Muscle of leg (tissue), 11 donors: ENCODE data around the gene LEUTX. TPM values are rescaled to one million over a fixed set of nuclear protein-coding genes. Genes with fewer than 3 reads are reported as not detected.

ENCODE experiments used
- DNase-seq: peaks from one replicate; pipeline ENCODE4 v3.0.0; 2013
- H3K27ac ChIP-seq: one replicate; pipeline ENCODE4 v1.5.1; 2013; ENCODE audit warnings: mild to moderate bottlenecking, low read length, control low read depth
- H3K27me3 ChIP-seq: one replicate; pipeline ENCODE4 v1.6.1; 2013; ENCODE audit warnings: low read length; ENCODE audit not compliant: control insufficient read depth, insufficient read depth
- H3K36me3 ChIP-seq: one replicate; pipeline ENCODE4 v1.6.1; 2013; ENCODE audit warnings: low read length; ENCODE audit not compliant: control insufficient read depth, insufficient read depth
- H3K4me1 ChIP-seq: one replicate; pipeline ENCODE4 v1.6.1; 2013; ENCODE audit warnings: low read length; ENCODE audit not compliant: control insufficient read depth, insufficient read depth
- H3K4me3 ChIP-seq: one replicate; pipeline ENCODE4 v1.5.1; 2013; ENCODE audit warnings: low read length, control low read depth
- H3K9me3 ChIP-seq: replicated peaks from 2 replicates; pipeline ENCODE4 v1.6.1; 2013; ENCODE audit warnings: low read depth, low read length; ENCODE audit not compliant: control insufficient read depth
- WGBS: methylation state at CpG from one replicate; pipeline ENCODE4 v1.1.5; 2013; ENCODE audit warnings: missing lambda C conversion rate; ENCODE audit not compliant: insufficient coverage; 5-methylcytosine and 5-hydroxymethylcytosine counted together
- polyA plus RNA-seq, 8 donors: library from polyadenylated mRNA; unstranded; fragments of 120-200 nt; gene quantifications; one replicate each; pipeline versions ENCODE4 v1.2.1 to v1.2.3, GENCODE V29; 2013; ENCODE audit warnings: inconsistent platforms in 1 of 8, low replicate concordance in 1 of 8; ENCODE audit not compliant: insufficient read length in 8 of 8, insufficient read depth in 1 of 8
- total RNA-seq: library from RNA; stranded (reverse); fragments of 120-200 nt; gene quantifications from one replicate; pipeline ENCODE4 v1.2.4, GENCODE V29; 2013

The LEUTX gene
- total and polyA plus RNA-seq, 9 donors: not detected

DNA sequence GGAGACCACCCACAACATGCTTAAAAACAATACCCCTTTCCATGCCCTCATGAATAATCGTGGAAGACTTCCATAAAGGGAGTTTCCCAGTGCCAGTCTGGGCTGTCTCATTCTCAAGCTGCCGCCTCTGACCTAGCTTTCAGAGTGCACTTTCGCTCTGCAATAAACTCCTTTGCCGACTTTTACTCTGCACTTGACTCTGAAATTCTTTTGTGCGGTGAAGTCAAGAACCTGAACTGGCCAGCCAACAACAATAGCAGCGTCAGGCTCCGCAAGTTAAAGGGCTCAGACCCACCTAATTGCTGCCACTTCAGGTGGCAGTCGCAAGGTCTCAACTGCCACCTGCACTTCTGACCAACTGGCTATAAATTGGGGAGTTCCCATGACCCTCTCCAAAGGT is 10.3 kb upstream of the LEUTX start:
- H3K9me3 ChIP-seq: peaks cover 6% of the 10 kb centered on the region
- no peak overlapping the region for H3K4me3 ChIP-seq
- H3K4me1 ChIP-seq: no peaks in the 10 kb centered on the region
- no peak for DNase-seq
- H3K27ac ChIP-seq: no peak overlapping the region
- H3K36me3 ChIP-seq: no peaks in the 10 kb centered on the region
- WGBS: 68% methylated on average over 8 of the region's 8 CpGs
- H3K27me3 ChIP-seq: peaks cover 3% of the 10 kb centered on the region

DNA sequence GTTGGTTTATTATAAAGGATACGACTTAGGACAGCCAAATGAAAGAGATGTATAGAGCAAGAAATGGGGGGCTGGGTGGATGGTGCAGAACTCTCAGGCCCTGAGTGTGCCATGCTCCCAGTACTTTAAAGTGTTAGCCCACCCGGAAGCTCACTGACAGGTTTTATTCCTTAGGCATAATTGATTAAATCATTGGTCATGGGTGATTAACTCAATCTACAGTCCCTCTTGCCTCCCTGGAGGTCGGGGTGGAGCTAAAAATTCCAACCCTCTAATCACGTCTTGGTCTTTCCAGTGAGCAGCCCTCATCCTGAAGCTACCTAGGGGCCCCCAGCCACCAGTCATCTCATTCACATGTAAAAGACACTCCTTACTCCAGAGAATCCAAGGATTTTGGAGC is 9.9 kb upstream of the LEUTX start:
- Histone ChIP-seq H3K27me3 (peaks cover 3% of the 10 kb centered on the region), H3K36me3 (no peaks in the 10 kb centered on the region), H3K9me3 (peaks cover 6% of the 10 kb centered on the region), H3K4me3 (no peak overlapping the region), H3K4me1 (no peaks in the 10 kb centered on the region), H3K27ac (no peak overlapping the region)
- WGBS: 48% methylated on average over 3 of the region's 4 CpGs
- no peak for DNase-seq

DNA sequence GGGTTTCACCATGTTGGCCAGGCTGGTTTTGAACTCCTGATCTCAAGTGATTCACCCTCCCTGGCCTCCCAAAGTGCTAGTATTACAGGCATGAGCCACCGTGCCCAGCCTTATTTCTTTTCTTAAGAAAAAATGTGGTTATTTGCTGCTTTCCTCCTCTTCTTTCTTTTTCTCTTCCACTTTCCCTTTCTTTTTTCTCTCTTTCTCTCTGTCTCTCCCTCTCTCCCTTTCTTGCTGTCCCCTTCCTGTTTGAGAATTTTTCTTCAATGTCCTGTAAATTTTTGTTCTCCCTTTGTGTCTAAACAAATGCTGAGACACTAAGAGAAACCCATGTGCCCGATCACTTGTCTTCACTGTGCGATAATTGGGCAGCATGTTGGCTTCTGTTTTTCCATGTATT is 2.2 kb downstream of the LEUTX start:
- H3K4me3 ChIP-seq: no peak overlapping the region
- no peak for DNase-seq
- H3K4me1 ChIP-seq: no peaks in the 10 kb centered on the region
- no peaks in the 10 kb centered on the region for H3K27me3 ChIP-seq
- H3K36me3 ChIP-seq: no peaks in the 10 kb centered on the region
- no peaks in the 10 kb centered on the region for H3K9me3 ChIP-seq
- no peak overlapping the region for H3K27ac ChIP-seq
- no CpG with 5 or more reads among the region's 3 CpGs for WGBS

DNA sequence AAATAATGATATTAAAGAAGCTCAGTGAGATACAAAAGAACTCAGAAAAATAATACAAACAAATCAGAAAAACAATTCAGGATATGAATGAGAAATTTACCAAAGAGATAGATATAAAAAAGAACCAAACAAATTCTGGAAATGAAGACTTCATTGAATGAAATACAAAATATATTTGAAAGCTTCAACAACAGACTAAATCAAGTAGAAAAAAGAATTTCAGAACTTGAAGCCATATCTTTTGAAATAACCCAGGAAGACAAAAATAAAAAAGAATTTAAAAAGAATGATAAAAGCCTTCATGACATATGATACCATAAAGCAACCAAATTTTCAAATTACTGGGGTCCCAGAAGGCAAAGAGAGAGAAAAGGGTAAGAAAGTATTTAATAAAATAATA is 9.6 kb downstream of the LEUTX start:
- DNase-seq: no peak
- H3K4me3 ChIP-seq: no peak overlapping the region
- no peaks in the 10 kb centered on the region for H3K4me1 ChIP-seq
- peaks cover 5% of the 10 kb centered on the region for H3K9me3 ChIP-seq
- no peaks in the 10 kb centered on the region for H3K36me3 ChIP-seq
- no peaks in the 10 kb centered on the region for H3K27me3 ChIP-seq
- H3K27ac ChIP-seq: no peak overlapping the region

DNA sequence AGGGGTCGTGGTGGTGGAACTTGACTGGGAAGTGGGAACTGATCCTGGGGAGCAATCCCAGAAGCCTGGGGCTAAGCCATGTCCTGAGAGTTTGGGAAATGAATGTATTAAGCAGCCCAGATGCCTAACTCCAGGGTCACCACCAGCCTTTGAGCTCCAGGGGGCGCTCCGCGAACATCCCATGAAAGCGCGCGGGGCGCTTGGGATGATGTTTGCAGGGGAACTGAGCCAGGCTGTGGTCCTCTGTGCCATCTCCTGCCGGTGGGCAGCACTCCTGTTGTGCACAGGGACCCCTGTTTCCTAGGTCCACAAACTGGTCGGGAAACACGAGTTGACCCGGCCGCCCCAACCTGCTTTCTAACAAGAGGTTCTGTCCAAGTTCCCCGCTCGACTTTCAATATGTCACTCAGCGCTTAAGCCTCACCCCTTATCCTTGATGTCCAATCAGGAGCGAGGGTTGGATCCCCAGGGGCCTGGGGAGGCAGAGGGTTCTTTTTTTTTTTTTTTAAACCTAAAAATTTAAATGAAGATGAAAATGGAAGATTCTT is 14.4 kb downstream of the LEUTX start:
- WGBS: 0% methylated on average over 13 of the region's 17 CpGs
- peak; percentile 92 for DNase-seq
- no peaks in the 10 kb centered on the region for H3K27me3 ChIP-seq
- H3K4me1 ChIP-seq: no peaks in the 10 kb centered on the region
- no peaks in the 10 kb centered on the region for H3K9me3 ChIP-seq
- H3K4me3 ChIP-seq: peak overlapping the region; percentile 43
- no peak overlapping the region for H3K27ac ChIP-seq
- H3K36me3 ChIP-seq: no peaks in the 10 kb centered on the region

DNA sequence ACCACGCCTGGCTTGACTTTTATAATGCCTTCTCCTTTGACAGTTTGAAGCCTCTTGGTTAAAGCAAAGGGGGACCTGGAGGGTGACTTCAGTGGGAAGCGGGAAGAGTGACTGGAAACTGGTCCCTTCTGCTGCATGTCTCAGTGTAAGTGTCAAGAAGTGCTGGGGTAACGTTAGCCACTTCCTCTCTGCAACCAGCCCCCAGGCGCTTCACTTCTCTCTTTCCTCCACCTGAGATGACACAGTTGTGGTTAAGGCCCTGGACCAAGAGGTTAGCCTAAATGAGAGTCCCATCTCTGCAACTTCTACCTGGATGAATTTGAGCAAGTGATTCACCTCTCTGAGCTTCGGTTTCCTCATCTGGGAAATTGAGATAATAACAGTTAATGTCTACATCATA is 16.3 kb downstream of the LEUTX start:
- no peaks in the 10 kb centered on the region for H3K27me3 ChIP-seq
- no peaks in the 10 kb centered on the region for H3K36me3 ChIP-seq
- 70% methylated on average over 2 of the region's 5 CpGs for WGBS
- H3K4me3 ChIP-seq: no peak overlapping the region
- no peaks in the 10 kb centered on the region for H3K9me3 ChIP-seq
- no peak for DNase-seq
- no peaks in the 10 kb centered on the region for H3K4me1 ChIP-seq
- no peak overlapping the region for H3K27ac ChIP-seq

DNA sequence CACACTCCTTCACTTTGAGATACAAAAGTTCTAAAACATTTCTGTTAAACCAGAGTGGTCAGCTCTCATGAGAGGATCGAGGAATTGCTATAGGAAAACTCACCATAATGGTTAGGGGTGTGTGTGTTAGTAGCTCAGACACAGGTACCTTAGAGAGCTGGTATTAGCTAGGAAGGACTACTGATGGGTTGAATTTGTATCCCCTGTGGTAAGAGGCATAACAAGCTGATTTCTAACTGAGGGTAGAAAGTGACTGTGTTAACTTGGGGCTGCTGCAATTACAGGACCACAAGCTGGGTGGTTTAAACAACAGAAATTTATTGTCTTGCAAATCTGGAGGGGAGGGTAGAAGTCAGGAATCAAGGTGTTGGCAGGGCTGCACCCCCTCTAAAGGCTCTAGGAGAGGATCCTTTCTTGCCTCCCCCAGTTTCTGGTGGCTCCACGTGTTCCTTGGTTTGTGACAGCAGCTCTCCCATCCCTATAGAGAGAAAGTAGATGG is 17.4 kb downstream of the LEUTX start:
- WGBS: no CpG with 5 or more reads among the region's 2 CpGs
- DNase-seq: no peak
- Histone ChIP-seq H3K9me3 (no peaks in the 10 kb centered on the region), H3K36me3 (no peaks in the 10 kb centered on the region), H3K27me3 (no peaks in the 10 kb centered on the region), H3K4me1 (no peaks in the 10 kb centered on the region), H3K27ac (no peak overlapping the region), H3K4me3 (no peak overlapping the region)

DNA sequence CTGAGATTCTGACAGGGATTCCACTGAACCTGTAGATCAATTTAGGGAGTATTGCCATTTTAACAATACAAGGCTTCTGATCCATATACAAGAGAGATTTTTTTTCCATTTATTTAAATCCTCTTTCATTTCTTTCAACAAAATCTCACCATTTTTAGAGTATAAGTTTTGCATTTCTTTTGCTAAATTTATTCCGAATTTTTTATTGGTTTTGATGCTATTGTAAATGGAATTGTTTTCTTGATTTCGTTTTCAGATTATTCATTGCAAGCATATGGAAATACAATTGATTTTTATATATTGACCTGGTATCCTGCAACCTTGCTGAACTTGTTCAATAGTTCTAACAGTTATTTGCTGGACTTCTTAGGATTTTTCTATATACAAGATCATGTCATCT is 18.4 kb downstream of the LEUTX start:
- H3K4me1 ChIP-seq: no peaks in the 10 kb centered on the region
- no peaks in the 10 kb centered on the region for H3K9me3 ChIP-seq
- H3K27ac ChIP-seq: no peak overlapping the region
- no peak overlapping the region for H3K4me3 ChIP-seq
- no peaks in the 10 kb centered on the region for H3K36me3 ChIP-seq
- no peaks in the 10 kb centered on the region for H3K27me3 ChIP-seq
- DNase-seq: no peak
- no CpG with 5 or more reads among the region's 2 CpGs for WGBS

DNA sequence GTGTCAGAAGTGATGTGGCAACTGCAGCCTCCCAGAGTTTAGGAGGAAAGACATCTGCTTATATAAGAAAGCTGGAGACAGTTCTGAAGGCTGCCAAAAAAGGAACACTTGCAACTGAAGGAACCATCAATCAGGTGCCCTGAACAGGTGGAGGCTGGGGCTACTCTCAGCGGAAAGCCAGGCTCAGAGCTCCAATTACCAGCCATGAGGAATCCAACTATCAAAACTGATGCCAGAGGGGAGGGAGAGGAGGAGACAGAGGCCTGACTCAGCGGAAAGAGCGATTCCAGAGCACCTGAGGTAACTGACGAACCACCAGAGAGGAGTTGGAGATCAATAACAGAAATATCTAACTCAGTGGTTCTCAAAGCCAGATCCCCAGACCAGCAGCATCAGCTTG is 24.3 kb downstream of the LEUTX start:
- peak; percentile 73 for DNase-seq
- Histone ChIP-seq H3K36me3 (no peaks in the 10 kb centered on the region), H3K4me1 (peaks cover 5% of the 10 kb centered on the region), H3K9me3 (no peaks in the 10 kb centered on the region), H3K27me3 (no peaks in the 10 kb centered on the region), H3K27ac (peak overlapping the region; percentile 16), H3K4me3 (no peak overlapping the region)
- no CpG with 5 or more reads among the region's 4 CpGs for WGBS

DNA sequence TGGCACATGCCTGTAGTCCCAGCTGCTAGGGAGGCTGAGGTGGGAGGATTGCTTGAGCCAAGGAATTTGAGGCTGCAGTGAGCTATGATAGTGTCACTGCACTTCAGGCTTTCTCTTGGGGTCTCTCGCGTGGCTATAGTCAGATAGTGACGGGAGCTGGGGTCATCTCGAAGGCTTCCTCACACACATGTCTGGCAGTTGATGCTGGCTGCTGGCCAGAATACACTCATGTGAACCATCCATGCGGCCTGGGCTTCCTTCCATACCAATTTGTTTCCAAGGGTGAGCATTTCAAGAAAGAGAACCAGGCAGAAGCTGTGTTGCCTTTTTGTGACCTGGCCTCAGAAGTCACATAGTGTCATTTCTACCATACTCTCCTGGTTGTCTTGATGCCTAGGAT is 26.4 kb downstream of the LEUTX start:
- peaks cover 5% of the 10 kb centered on the region for H3K4me1 ChIP-seq
- H3K27me3 ChIP-seq: no peaks in the 10 kb centered on the region
- peak; percentile 56 for DNase-seq
- WGBS: 68% methylated on average over 5 of the region's 5 CpGs
- no peak overlapping the region for H3K4me3 ChIP-seq
- H3K9me3 ChIP-seq: peaks cover 2% of the 10 kb centered on the region
- no peaks in the 10 kb centered on the region for H3K36me3 ChIP-seq
- H3K27ac ChIP-seq: no peak overlapping the region

DNA sequence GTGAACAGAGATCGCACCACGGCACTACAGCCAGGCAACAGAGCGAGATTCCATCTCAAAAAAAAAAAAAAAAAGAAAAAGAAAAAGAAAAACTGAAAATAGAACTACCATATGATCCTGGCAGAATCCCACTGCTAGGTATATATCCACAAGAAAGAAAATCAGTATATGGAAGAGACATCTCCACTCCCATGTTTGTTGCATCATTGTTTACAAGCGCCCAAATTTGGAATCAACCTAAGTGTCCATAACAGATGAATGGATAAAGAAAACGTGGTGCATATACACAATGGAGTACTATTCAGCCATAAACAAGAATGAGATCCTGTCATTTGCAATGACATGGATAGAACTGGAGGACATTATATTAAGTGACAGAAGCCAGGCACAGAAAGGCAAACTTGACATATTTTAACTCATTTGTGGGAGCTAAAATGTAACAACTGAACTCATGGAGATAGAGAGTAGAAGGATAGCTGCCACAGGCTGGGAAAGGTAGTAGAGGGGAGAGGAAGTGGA is 29.3 kb downstream of the LEUTX start:
- H3K27ac ChIP-seq: no peak overlapping the region
- WGBS: no CpG with 5 or more reads among the region's 5 CpGs
- no peaks in the 10 kb centered on the region for H3K36me3 ChIP-seq
- peaks cover 2% of the 10 kb centered on the region for H3K9me3 ChIP-seq
- H3K27me3 ChIP-seq: no peaks in the 10 kb centered on the region
- H3K4me1 ChIP-seq: peaks cover 12% of the 10 kb centered on the region
- no peak overlapping the region for H3K4me3 ChIP-seq
- DNase-seq: no peak
